HG02981 (cell line): ENCODE results near the gene CYP2C18.
"Not testable (repeated sequence)": the region's sequence is repeated elsewhere in the genome, so short reads cannot be mapped to it uniquely, and the experiment has no call there.

Source experiments
- ATAC-seq: cut with Tn5 transposase; IDR thresholded peaks from one replicate; pipeline ENCODE4 v1.9.1; 2021; ENCODE audit warnings: mild to moderate bottlenecking, moderate library complexity; ENCODE audit not compliant: unreplicated experiment

Gene CYP2C18

DNA sequence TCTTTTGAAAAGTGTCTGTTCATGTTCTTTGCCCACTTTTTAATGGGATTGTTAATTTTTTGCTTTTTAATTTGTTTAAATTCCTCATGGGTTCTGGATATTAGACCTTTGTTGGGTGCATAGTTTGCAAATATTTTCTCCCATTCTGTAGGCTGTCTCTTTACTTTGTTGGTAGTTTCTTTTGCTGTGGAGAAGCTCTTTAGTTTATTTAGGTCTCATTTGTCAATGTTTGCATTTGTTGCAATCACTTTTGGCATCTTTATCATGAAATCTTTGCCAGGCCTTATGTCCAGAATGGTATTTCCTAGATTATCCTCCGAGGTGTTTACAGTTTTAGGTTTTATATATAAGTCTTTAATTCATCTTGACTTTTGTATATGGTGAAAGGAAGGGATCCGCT lies 55.1 kb downstream of the CYP2C18 start:
- no peak for ATAC-seq

DNA sequence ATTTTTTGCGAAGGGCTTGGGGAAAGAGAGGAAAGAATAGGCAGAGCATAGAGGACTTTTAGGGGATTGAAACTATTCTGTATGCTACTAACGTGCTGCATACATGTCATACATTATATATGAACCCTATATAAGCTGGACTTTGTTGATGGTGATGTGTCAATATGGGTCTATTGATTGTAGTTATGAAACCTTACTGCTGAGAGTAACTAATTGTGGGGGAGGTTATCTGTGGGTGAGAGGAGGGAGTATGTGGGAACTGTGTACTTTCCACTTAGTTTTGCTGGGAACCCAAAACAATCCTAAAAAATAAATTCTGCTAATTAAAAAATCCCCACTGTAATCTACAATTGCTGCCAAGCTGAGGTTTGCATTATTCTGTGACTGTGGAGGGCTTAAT lies 63.6 kb downstream of the CYP2C18 start:
- no peak for ATAC-seq

DNA sequence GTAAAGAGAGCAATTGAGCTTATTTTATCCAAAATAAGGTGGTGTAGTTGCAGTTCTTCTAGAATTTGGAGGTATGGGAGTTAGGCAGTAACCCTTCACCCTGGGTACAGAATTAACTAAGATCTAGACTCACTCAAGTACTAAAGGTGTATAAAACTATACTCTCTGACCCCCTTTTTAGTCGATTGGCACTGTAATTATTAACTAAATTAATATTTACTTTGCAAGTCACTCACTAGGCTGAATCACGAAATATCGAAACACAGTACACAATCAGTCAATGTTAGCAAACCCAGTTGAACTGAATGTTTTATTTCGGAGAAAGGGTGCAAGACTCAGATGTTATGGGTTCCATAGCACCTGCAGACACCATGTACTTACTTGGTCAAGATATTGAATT lies 64.3 kb downstream of the CYP2C18 start:
- ATAC-seq = no peak

DNA sequence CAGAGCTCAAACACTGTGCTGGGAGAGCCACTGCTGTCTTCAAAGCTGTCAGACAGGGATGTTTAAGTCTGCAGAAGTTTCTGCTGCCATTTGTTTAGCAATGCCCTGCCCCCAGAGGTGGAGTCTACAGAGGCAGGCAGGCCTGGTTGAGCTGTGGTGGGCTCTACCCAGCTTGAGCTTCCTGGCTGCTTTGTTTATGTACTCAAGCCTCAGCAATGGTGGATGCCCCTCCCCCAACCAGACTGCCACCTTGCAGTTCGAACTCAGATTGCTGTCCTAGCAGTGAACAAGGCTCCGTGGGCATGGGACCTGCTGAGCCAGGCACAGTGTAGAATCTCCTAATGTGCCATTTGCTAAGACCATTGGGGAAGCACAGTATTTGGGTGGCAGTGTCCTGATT lies 74.4 kb downstream of the CYP2C18 start:
- no peak for ATAC-seq

DNA sequence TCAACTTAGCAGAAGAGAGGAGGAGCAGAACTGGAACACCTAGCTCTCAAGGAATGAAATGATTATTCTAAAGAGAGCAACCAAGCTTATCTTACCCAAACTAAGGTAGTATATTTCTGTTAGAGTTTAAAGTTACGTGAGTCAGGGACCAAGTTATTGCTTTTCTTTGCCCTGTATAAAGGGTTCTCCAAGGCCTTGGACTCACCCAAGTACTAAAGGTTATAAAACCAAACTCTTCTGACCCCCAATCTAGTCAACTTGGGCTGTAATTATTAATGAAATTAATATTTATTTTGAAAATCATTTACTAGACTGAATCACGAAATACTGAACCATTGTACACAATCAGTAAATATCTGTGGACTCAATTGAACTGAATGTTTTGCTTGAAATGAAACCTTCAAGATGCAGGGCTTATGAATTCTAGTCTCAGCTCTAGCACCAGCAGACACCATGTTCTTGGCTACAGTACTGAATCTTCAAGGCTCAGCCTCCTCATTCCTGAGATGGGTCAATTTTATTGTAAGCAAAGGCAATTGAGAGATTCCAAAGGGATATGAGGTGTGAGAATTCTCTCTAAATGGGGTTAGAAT lies 77.2 kb downstream of the CYP2C18 start:
- ATAC-seq = no peak

DNA sequence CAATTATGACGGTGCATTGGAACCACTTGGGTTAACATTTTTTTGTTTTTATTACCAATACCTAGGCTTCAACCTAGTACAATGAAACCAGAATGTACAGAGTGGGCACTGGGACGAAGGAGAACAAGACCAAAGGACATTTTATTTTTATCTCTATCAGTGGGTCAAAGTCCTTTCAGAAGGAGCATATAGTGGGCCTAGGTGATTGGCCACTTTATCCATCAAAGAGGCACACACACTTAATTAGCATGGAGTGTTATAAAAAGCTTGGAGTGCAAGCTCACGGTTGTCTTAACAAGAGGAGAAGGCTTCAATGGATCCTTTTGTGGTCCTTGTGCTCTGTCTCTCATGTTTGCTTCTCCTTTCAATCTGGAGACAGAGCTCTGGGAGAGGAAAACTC lies 78.9 kb downstream of the CYP2C18 start, which contains the start of gene CYP2C19:
CYP2C19 (plus strand) TSS at position 289 of the 400 bp plus-strand sequence; CDS start at position 314, 25 bp downstream.
- no peak for ATAC-seq

DNA sequence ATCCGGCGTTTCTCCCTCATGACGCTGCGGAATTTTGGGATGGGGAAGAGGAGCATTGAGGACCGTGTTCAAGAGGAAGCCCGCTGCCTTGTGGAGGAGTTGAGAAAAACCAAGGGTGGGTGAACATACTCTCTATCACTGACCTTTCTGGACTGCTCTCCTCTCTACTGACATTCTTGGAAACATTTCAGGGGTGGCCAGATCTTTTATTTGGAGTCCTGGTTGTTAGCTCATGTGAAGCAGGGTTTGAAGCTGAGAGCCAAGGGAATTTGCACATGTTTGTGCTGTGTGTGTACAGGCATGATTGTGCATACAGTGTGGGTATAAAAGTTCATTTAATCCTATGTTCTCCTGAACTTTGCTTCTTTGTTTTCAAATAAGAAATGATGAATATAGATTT lies 91.9 kb downstream of the CYP2C18 start:
- ATAC-seq = not testable (repeated sequence)

DNA sequence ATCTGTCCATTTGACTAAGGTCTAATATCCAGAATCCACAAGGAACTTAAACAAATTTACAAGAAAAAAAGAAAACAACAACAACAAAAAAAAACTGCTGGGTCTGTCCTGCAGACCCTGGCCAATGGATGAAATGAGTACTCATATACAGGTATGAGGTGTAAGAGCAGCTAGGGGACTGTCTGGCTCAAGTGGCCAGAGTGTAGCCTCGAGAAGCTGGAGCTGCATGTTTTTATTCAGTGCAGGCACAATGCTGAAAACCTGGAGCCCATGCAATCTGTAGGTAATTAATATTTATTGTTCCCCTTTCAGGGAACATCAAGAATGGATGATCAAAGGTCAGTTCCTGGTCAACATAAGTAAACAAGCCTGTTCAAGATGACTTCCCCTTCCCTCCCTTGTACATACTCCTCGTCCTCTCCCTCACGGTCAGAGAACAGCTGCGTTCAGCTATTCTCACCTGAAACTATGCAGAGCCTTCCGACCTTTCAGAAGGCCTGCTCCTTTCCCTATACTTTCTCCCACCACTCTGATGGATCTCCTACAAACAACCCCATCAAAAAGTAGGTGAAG lies 94.4 kb downstream of the CYP2C18 start:
- ATAC-seq = no peak

DNA sequence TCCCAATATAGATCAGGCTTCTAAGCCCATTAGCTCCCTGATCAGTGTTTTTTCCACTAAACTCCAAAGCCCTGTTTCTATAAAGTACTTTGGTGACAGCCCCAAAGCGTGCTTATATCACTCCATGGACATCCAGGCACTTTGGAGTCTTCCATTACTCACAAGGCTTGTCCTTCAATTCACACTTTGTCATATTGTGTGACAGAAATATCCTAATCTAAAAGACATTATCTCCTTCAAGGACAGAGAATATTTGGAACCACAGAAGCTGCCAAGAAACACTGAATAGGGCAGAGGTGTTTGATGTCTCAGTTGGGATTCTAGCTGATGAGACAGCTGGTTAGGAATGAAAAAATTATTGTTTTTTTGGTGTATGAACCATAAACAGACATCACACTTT lies 97.3 kb downstream of the CYP2C18 start:
- no peak for ATAC-seq

DNA sequence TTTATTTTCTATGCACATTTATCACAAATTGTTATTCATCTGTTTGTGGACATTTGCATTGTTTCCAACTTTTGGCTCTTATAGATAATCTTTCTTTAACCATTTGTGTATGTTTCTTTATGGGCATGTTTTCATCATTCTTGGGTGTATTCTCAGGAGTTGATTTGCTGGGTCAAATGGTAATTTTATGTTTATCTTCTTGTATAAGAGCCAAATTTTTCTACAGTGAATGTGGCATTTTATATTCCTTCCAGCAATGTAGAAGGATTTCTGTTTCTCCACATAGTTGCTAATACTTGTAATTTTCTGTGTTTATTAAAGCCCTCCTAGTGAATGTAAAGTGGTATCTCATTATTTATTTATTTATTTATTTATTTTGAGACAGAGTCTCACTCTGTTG lies 100.7 kb downstream of the CYP2C18 start:
- ATAC-seq = no peak

DNA sequence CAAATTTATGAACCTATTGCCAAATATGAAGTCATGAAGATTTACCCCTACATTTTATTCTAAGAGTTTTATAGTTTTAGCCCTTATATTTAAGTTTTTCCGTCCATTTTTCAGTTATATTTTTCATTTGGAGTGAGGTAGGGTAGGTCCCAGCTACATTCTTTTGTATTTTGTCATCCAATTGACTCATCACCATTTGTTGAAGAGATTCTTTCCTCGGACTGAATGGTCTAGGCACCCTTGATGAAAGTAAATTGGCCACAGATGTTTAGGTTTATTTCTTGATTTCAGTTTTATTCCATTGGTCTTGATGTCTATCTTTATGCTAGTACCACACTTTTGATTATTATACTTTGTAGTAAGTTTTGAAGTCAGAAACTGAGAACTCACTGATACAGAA lies 101.7 kb downstream of the CYP2C18 start:
- no peak for ATAC-seq
